Fibroblast of villous mesenchyme (primary cell): Measurements from ENCODE around the gene SPIN4. TPM values are rescaled to one million over a fixed set of nuclear protein-coding genes. Genes with fewer than 3 reads are reported as not detected.

Source experiments
- DNase-seq: peaks from one replicate; pipeline ENCODE4 v3.0.0-alpha.2; 2010; ENCODE audit warnings: low read depth
- H3K4me3 ChIP-seq: 2 replicates; pipeline ENCODE4 v1.5.1; 2011; ENCODE audit warnings: low read depth, mild to moderate bottlenecking, low read length
- CTCF ChIP-seq: IDR thresholded peaks from 2 replicates; pipeline ENCODE4 v1.5.1; 2012; ENCODE audit warnings: low read depth, mild to moderate bottlenecking, low read length; ENCODE audit not compliant: insufficient read depth
- total RNA-seq: library from RNA; depleted of rRNA; stranded (reverse); fragments of >200 nt; gene quantifications from 2 replicates; pipeline ENCODE4 v1.2.3, GENCODE V29; 2012

The SPIN4 gene
- total RNA-seq, 1 donor: 5.6 TPM

DNA sequence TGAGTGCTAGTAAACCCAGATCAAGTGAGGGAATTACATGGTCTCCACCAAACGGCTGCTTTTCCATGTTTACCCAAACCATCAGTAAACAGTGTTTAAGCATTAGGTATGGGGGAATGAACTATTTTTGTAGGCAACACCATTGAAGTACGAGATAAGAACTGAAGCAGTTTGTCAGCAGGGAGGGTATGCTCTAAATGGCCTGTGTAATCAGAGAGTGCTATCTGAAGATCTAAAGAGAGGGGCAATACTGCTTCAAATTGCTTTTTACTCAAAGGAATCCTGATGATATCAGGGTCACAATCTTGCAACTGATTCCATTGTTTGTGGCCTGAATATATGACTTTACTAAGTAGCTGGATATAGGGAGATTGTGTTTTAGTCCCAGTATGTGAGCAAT lies 10.4 kb upstream of the SPIN4 start:
- no peak overlapping the region for H3K4me3 ChIP-seq
- DNase-seq: no peak

DNA sequence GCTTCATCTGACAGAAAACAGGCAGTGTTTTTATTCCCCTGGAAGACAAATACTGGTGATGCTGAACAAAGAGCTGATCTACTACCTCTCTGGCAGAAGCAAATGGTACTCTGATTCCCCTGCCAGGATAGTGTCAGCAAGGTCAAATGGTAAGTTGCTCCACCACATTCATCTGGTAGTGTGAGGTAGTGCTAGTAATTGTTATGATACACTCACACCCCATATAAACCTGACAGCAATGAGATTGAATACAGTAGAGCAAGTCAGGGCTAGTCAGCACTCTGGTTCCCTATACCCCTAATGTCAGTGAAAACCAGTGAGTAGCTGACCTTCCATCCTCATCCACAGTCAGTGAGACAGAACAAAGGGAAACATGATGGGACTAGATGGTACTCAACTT lies 3.4 kb upstream of the SPIN4 start:
- no peak for TF ChIP-seq CTCF
- H3K4me3 ChIP-seq: no peak overlapping the region
- DNase-seq: no peak

More for the DNA sequence above, 10.4 kb upstream of the SPIN4 start:
- TF ChIP-seq CTCF: no peak

DNA sequence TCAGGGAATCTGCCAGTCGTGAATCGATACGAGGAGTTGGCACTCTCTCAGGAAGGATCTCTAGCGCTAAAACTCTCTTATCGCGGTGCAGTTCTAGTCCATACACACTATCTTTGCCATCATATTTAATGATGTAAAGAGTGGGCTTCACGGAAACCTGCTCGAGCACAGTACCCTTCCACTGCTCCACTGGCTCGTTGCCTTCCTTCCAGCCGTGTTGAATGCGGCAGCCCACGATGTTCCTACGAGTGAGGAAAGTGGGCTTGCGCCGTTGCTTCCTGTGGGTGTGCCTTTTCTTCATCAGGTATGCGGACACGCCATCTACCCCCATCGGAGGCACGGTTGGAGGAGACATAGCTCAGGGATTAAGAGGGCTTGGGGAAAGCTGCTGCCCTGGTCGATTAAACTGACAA lies 661 bp downstream of the SPIN4 start:
- peak overlapping the region; percentile 70 for H3K4me3 ChIP-seq
- DNase-seq: peak; percentile 6
- TF ChIP-seq CTCF: no peak

DNA sequence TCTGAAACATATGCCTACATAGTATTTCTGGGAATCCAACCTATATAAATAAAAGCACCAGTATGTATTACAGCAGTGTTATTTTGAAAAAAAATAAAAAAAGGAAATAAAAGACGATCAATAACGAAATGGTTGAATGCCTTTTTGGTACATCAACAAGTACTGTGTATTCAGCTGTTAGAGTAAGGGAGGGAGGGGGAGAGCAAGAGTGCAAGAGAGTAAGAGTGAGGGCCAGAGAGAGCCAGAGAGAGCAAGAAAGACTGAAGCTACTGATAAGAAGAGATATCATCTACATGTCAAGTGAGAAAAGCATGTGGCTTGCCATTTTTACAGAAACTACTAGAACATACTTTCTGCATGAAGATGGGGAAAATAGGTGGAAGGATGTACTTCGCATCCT lies 1.8 kb downstream of the SPIN4 start:
- no peak for TF ChIP-seq CTCF
- no peak for DNase-seq

GRCh38 chrX:63330681-63331080 lies 20.5 kb downstream of the SPIN4 start:
- no peak for DNase-seq
- TF ChIP-seq CTCF: no peak
- H3K4me3 ChIP-seq: no peak overlapping the region

More for the DNA sequence above, 1.8 kb downstream of the SPIN4 start:
- H3K4me3 ChIP-seq: no peak overlapping the region

- TF ChIP-seq CTCF: no peak
- H3K4me3 ChIP-seq: no peak overlapping the region
- no peak for DNase-seq
Measured at GRCh38 chrX:63327788-63328187, 23.3 kb downstream of the SPIN4 start.

GRCh38 chrX:63299596-63299995 lies 51.5 kb downstream of the SPIN4 start:
- no peak overlapping the region for H3K4me3 ChIP-seq
- no peak for DNase-seq
- TF ChIP-seq CTCF: no peak
